DOHH2 (cell line): ENCODE results near the gene ATAD2B.

Experiments
- H3F3A ChIP-seq: fragments of 200-600 bp; sonication (generic), shearing (Covaris generic); 2 replicates; pipeline ENCODE4 v1.6.0; 2016; ENCODE audit warnings: antibody characterized with exemption, mild to moderate bottlenecking; ENCODE audit not compliant: control insufficient read depth, insufficient read depth
- H3K27ac ChIP-seq: fragments of 200-600 bp; sonication (generic); 2 replicates; pipeline ENCODE4 v1.5.1; 2014; ENCODE audit warnings: low read depth, mild to moderate bottlenecking, low read length, moderate library complexity
- H3K27me3 ChIP-seq: fragments of 200-600 bp; sonication (generic); 2 replicates; pipeline ENCODE4 v1.6.1; 2014; ENCODE audit warnings: mild to moderate bottlenecking, low read length, mixed read lengths; ENCODE audit not compliant: control insufficient read depth
- H3K36me3 ChIP-seq: fragments of 200-600 bp; sonication (generic); 2 replicates; pipeline ENCODE4 v1.6.1; 2014; ENCODE audit warnings: mild to moderate bottlenecking, low read length, moderate library complexity, mixed read lengths; ENCODE audit not compliant: control insufficient read depth
- H3K4me1 ChIP-seq: fragments of 200-600 bp; sonication (generic); 2 replicates; pipeline ENCODE4 v1.6.1; 2014; ENCODE audit warnings: mild to moderate bottlenecking, low read length, mixed read lengths; ENCODE audit not compliant: control insufficient read depth
- H3K4me2 ChIP-seq: fragments of 200-600 bp; sonication (generic); 2 replicates; pipeline ENCODE4 v1.6.0; 2014; ENCODE audit warnings: mild to moderate bottlenecking, low read length, moderate library complexity
- H3K4me3 ChIP-seq: fragments of 200-600 bp; sonication (generic); 2 replicates; pipeline ENCODE4 v1.5.1; 2014; ENCODE audit warnings: mild to moderate bottlenecking, low read length, mixed read lengths
- H3K79me2 ChIP-seq: fragments of 200-600 bp; sonication (generic); 2 replicates; pipeline ENCODE4 v1.6.1; 2014; ENCODE audit warnings: mild to moderate bottlenecking, low read length, mixed read lengths; ENCODE audit not compliant: control insufficient read depth
- H3K9me2 ChIP-seq: fragments of 200-600 bp; sonication (generic); replicated peaks from 2 replicates; pipeline ENCODE4 v1.6.1; 2014; ENCODE audit warnings: mild to moderate bottlenecking, low read length, mixed read lengths; ENCODE audit not compliant: control insufficient read depth
- H3K9me3 ChIP-seq: fragments of 200-600 bp; sonication (generic); 2 replicates; pipeline ENCODE4 v1.6.1; 2014; ENCODE audit warnings: antibody characterized with exemption, low read length, mixed read lengths; ENCODE audit not compliant: control insufficient read depth, insufficient read depth
- H4K20me1 ChIP-seq: fragments of 200-600 bp; sonication (generic); 2 replicates; pipeline ENCODE4 v1.6.0; 2014; ENCODE audit warnings: low read depth, mild to moderate bottlenecking, antibody characterized with exemption, low read length, moderate library complexity; ENCODE audit not compliant: control insufficient read depth, insufficient read depth
- CTCF ChIP-seq: fragments of 200-600 bp; sonication (generic); IDR thresholded peaks from one replicate; pipeline ENCODE4 v1.5.1; 2014; ENCODE audit warnings: antibody characterized with exemption, mild to moderate bottlenecking, low read depth, low read length; ENCODE audit not compliant: poor library complexity, severe bottlenecking
- EZH2phosphoT487 ChIP-seq: fragments of 200-600 bp; sonication (generic); IDR thresholded peaks from 2 replicates; pipeline ENCODE4 v1.6.1; 2017; ENCODE audit warnings: borderline replicate concordance, mild to moderate bottlenecking, antibody characterized with exemption, low read length, moderate library complexity, mixed read lengths

Gene ATAD2B

GRCh38 chr2:23700627-23701026 is 226.3 kb downstream of the ATAD2B start:
- H3K4me2 ChIP-seq, result no peak overlapping the region
- H3K9me2 ChIP-seq, result no peaks in the 10 kb centered on the region
- no peaks in the 10 kb centered on the region for H3F3A ChIP-seq
- H3K27ac ChIP-seq, result no peak overlapping the region
- no peak overlapping the region for H3K4me3 ChIP-seq
- H4K20me1 ChIP-seq, result no peaks in the 10 kb centered on the region
- H3K36me3 ChIP-seq, result no peaks in the 10 kb centered on the region
- no peaks in the 10 kb centered on the region for H3K9me3 ChIP-seq
- no peak for TF ChIP-seq EZH2phosphoT487
- no peak for TF ChIP-seq CTCF
- no peaks in the 10 kb centered on the region for H3K27me3 ChIP-seq
- H3K4me1 ChIP-seq, result no peaks in the 10 kb centered on the region
- H3K79me2 ChIP-seq, result no peaks in the 10 kb centered on the region

GRCh38 chr2:23699580-23699925 is 227.4 kb downstream of the ATAD2B start:
- Histone ChIP-seq H3K27ac (no peak overlapping the region), H3K36me3 (no peaks in the 10 kb centered on the region), H3K4me2 (no peak overlapping the region), H3K79me2 (no peaks in the 10 kb centered on the region), H3K9me3 (no peaks in the 10 kb centered on the region), H3K27me3 (no peaks in the 10 kb centered on the region), H3K4me1 (no peaks in the 10 kb centered on the region), H4K20me1 (no peaks in the 10 kb centered on the region), H3K4me3 (no peak overlapping the region), H3K9me2 (no peaks in the 10 kb centered on the region), H3F3A (no peaks in the 10 kb centered on the region)
- TF ChIP-seq CTCF, result no peak
- no peak for TF ChIP-seq EZH2phosphoT487

GRCh38 chr2:23698721-23699579 is 228.0 kb downstream of the ATAD2B start:
- Histone ChIP-seq H3K27ac (no peak overlapping the region), H3F3A (no peaks in the 10 kb centered on the region), H3K27me3 (no peaks in the 10 kb centered on the region), H3K4me3 (no peak overlapping the region), H3K4me2 (no peak overlapping the region), H3K79me2 (no peaks in the 10 kb centered on the region), H3K9me3 (no peaks in the 10 kb centered on the region), H3K9me2 (no peaks in the 10 kb centered on the region), H4K20me1 (no peaks in the 10 kb centered on the region), H3K4me1 (no peaks in the 10 kb centered on the region), H3K36me3 (no peaks in the 10 kb centered on the region)
- no peak for TF ChIP-seq EZH2phosphoT487
- no peak for TF ChIP-seq CTCF
